H1 (cell line): ENCODE results near the gene RHBDF1. TPM values are rescaled to one million over a fixed set of nuclear protein-coding genes. Genes with fewer than 3 reads are reported as not detected.
A peak's percentile ranks its signal among the peaks of the same experiment; 100 is the strongest.

Source experiments
- CTCF ChIA-PET: fragments of 300-600 bp; sonication (Branson Sonifier 250); formaldehyde crosslinking; loops from one replicate; lab custom pipeline; 2021; ENCODE audit not compliant: partially characterized antibody; lab: Charles Lee
- POLR2A ChIA-PET: fragments of 300-600 bp; sonication (Branson Sonifier 250); formaldehyde crosslinking; loops from one replicate; lab custom pipeline; 2021; ENCODE audit warnings: inconsistent platforms; ENCODE audit not compliant: partially characterized antibody; lab: Charles Lee
- DNase-seq, 2 experiments: peaks; one replicate each; pipeline versions ENCODE4 v3.0.0 to v3.0.0-alpha.2; 2010 to 2022; ENCODE audit warnings: low spot score in 2 of 2, low read depth in 1 of 2, mixed read lengths in 1 of 2
- FAIRE-seq: peaks from 2 replicates; lab custom pipeline; 2011; peaks lifted over from hg19 to GRCh38; lab: Jason Lieb, UNC
- H2AFZ ChIP-seq: 2 replicates; pipeline ENCODE4 v1.8.1; 2012; ENCODE audit warnings: low read length, inconsistent platforms
- H2AK5ac ChIP-seq: 2 replicates; pipeline ENCODE4 v1.6.1; 2013; ENCODE audit warnings: low read depth, low read length
- H2BK120ac ChIP-seq: replicated peaks from 2 replicates; pipeline ENCODE3; 2013; ENCODE audit warnings: low read depth, low read length, inconsistent platforms
- H2BK12ac ChIP-seq: 2 replicates; pipeline ENCODE4 v1.6.1; 2013; ENCODE audit warnings: low read depth, low read length
- H2BK15ac ChIP-seq: 2 replicates; pipeline ENCODE4 v1.6.1; 2013; ENCODE audit warnings: low read length
- H2BK20ac ChIP-seq: 2 replicates; pipeline ENCODE4 v1.6.1; 2013; ENCODE audit warnings: low read length
- H2BK5ac ChIP-seq: 2 replicates; pipeline ENCODE4 v1.6.1; 2013; ENCODE audit warnings: low read depth, low read length
- H3K14ac ChIP-seq: 2 replicates; pipeline ENCODE4 v1.6.1; 2013; ENCODE audit warnings: inconsistent platforms; ENCODE audit not compliant: insufficient read length
- H3K18ac ChIP-seq: 2 replicates; pipeline ENCODE4 v1.6.1; 2013; ENCODE audit warnings: low read length; ENCODE audit errors: extremely low read depth
- H3K23ac ChIP-seq: 2 replicates; pipeline ENCODE4 v1.6.1; 2013; ENCODE audit warnings: inconsistent platforms; ENCODE audit not compliant: insufficient read length
- H3K23me2 ChIP-seq: 2 replicates; pipeline ENCODE4 v1.6.1; 2013; ENCODE audit warnings: low read depth, low read length
- H3K27ac ChIP-seq: 2 replicates; pipeline ENCODE4 v1.6.1; 2011; ENCODE audit warnings: low read depth, low read length, inconsistent platforms
- H3K27me3 ChIP-seq, 4 experiments: replicated peaks in 1 of 4; 1 replicate in 1 of 4; 2 replicates in 3 of 4; pipeline versions ENCODE4 v1.6.1 to v1.8.1; 2011 to 2013; ENCODE audit warnings: low read length in 3 of 4, mild to moderate bottlenecking in 3 of 4, inconsistent platforms in 2 of 4, mixed read lengths in 2 of 4, moderate library complexity in 1 of 4; ENCODE audit not compliant: control insufficient read depth in 3 of 4, insufficient read depth in 3 of 4; ENCODE audit errors: extremely low read depth in 1 of 4
- H3K36me3 ChIP-seq, 4 experiments: 2 replicates each; pipeline versions ENCODE4 v1.6.1 to v1.8.1; 2011 to 2013; ENCODE audit warnings: mild to moderate bottlenecking in 4 of 4, low read length in 3 of 4, moderate library complexity in 2 of 4, control low read depth in 1 of 4, inconsistent platforms in 1 of 4; ENCODE audit not compliant: insufficient read depth in 4 of 4, control insufficient read depth in 2 of 4
- H3K4ac ChIP-seq: replicated peaks from 2 replicates; pipeline ENCODE3; 2013; ENCODE audit warnings: low read length, low read depth, mixed read lengths, inconsistent platforms; ENCODE audit not compliant: insufficient read length
- H3K4me1 ChIP-seq, 4 experiments: replicated peaks in 1 of 4; 1 replicate in 1 of 4; 2 replicates in 3 of 4; pipeline versions ENCODE4 v1.6.1 to v1.8.1; 2011 to 2013; ENCODE audit warnings: low read length in 3 of 4, inconsistent platforms in 2 of 4, mixed read lengths in 1 of 4; ENCODE audit not compliant: insufficient read depth in 4 of 4, control insufficient read depth in 3 of 4
- H3K4me2 ChIP-seq, 2 experiments: 2 replicates each; pipeline versions ENCODE4 v1.6.1 to v1.8.1; 2011 to 2013; ENCODE audit warnings: low read depth in 2 of 2, low read length in 2 of 2, control low read depth in 1 of 2, inconsistent platforms in 1 of 2, mild to moderate bottlenecking in 1 of 2; ENCODE audit not compliant: insufficient read depth in 1 of 2
- H3K4me3 ChIP-seq, 4 experiments: fragments of 200-600, 300-600 bp in 1 of 4; sonication (generic), shearing (Covaris generic), sonication (Bioruptor Twin) in 1 of 4; 2 replicates each; pipeline versions ENCODE4 v1.5.1 to v1.8.1; 2011 to 2016; ENCODE audit warnings: low read length in 4 of 4, low read depth in 3 of 4, control low read depth in 2 of 4, inconsistent platforms in 2 of 4, mild to moderate bottlenecking in 2 of 4, mixed read lengths in 1 of 4, moderate library complexity in 1 of 4; ENCODE audit not compliant: insufficient read depth in 2 of 4; ENCODE audit errors: extremely low read depth in 1 of 4
- H3K56ac ChIP-seq: replicated peaks from 2 replicates; pipeline ENCODE3; 2013; ENCODE audit warnings: low read depth, mild to moderate bottlenecking, mixed read lengths, low read length, inconsistent platforms; ENCODE audit not compliant: insufficient read length
- H3K79me1 ChIP-seq: 2 replicates; pipeline ENCODE4 v1.6.1; 2013; ENCODE audit warnings: low read depth, low read length, control low read depth
- H3K79me2 ChIP-seq, 2 experiments: 2 replicates each; pipeline versions ENCODE4 v1.6.1 to v1.8.1; 2012 to 2013; ENCODE audit warnings: low read length in 2 of 2, mild to moderate bottlenecking in 2 of 2, inconsistent platforms in 1 of 2; ENCODE audit not compliant: insufficient read depth in 2 of 2, control insufficient read depth in 1 of 2
- H3K9ac ChIP-seq, 4 experiments: replicated peaks in 1 of 4; 1 replicate in 1 of 4; 2 replicates in 3 of 4; pipeline versions ENCODE4 v1.6.1 to v1.8.1; 2011 to 2013; ENCODE audit warnings: low read depth in 3 of 4, low read length in 3 of 4, control low read depth in 2 of 4, mild to moderate bottlenecking in 2 of 4, moderate library complexity in 2 of 4, inconsistent platforms in 1 of 4; ENCODE audit errors: extremely low read depth in 1 of 4
- H3K9me3 ChIP-seq, 2 experiments: 2 replicates each; pipeline versions ENCODE4 v1.6.1 to v1.8.1; 2012 to 2013; ENCODE audit warnings: mild to moderate bottlenecking in 2 of 2, moderate library complexity in 2 of 2, control low read depth in 1 of 2, inconsistent platforms in 1 of 2, low read depth in 1 of 2, low read length in 1 of 2, mixed read lengths in 1 of 2; ENCODE audit not compliant: insufficient read depth in 2 of 2
- H4K20me1 ChIP-seq, 2 experiments: replicated peaks in 1 of 2; 2 replicates each; pipeline versions ENCODE3 to v1.8.1; 2011 to 2013; ENCODE audit warnings: inconsistent platforms in 2 of 2, low read length in 2 of 2, mild to moderate bottlenecking in 1 of 2; ENCODE audit not compliant: insufficient read depth in 2 of 2, control insufficient read depth in 1 of 2
- H4K5ac ChIP-seq: 2 replicates; pipeline ENCODE4 v1.6.1; 2013; ENCODE audit warnings: low read length, low read depth, mixed read lengths, inconsistent platforms; ENCODE audit not compliant: insufficient read length
- H4K8ac ChIP-seq: 2 replicates; pipeline ENCODE4 v1.8.0; 2013; ENCODE audit warnings: mild to moderate bottlenecking, moderate library complexity, low read length, inconsistent platforms; ENCODE audit not compliant: insufficient read depth; ENCODE audit errors: extremely low read depth
- H4K91ac ChIP-seq: replicated peaks from 2 replicates; pipeline ENCODE3; 2013; ENCODE audit warnings: low read length, mixed read lengths, inconsistent platforms; ENCODE audit not compliant: insufficient read length
- BRCA1 ChIP-seq: IDR thresholded peaks from 2 replicates; pipeline ENCODE4 v1.6.1; 2012; ENCODE audit warnings: low read depth, low read length, improper control_type of control experiment
- EZH2 ChIP-seq: fragments of 200-600 bp; sonication (generic); IDR thresholded peaks from 2 replicates; pipeline ENCODE4 v1.7.1; 2012; ENCODE audit warnings: low read depth, mild to moderate bottlenecking, moderate library complexity, low read length, inconsistent platforms; ENCODE audit not compliant: severe bottlenecking
- KDM1A ChIP-seq: fragments of 200-600, 300-600 bp; sonication (generic); IDR thresholded peaks from 2 replicates; pipeline ENCODE4 v1.7.1; 2016; ENCODE audit warnings: mild to moderate bottlenecking, low read length, borderline replicate concordance
- KDM5A ChIP-seq: fragments of 200-600 bp; IDR thresholded peaks from 2 replicates; pipeline ENCODE4 v1.7.1; 2012; ENCODE audit warnings: mild to moderate bottlenecking, low read length, inconsistent platforms, mixed read lengths
- MAFK ChIP-seq: IDR thresholded peaks from 2 replicates; pipeline ENCODE4 v1.6.1; 2012; ENCODE audit warnings: low read depth, mild to moderate bottlenecking, improper control_type of control experiment, low read length
- TAF7 ChIP-seq: optimal IDR thresholded peaks from 2 replicates; pipeline ENCODE3; 2011; ENCODE audit warnings: low read depth, mild to moderate bottlenecking, inconsistent platforms, low read length, moderate library complexity, borderline replicate concordance
- WGBS, 2 experiments: shearing (Covaris generic) in 1 of 2; methylation state at CpG; one replicate each; pipeline versions ENCODE4 v1.1.6 to v1.1.7; 2013 to 2015; ENCODE audit warnings: low lambda C conversion rate in 2 of 2, mixed read lengths in 2 of 2, inconsistent platforms in 1 of 2, low coverage in 1 of 2, missing lambda C conversion rate in 1 of 2; ENCODE audit not compliant: insufficient replicate concordance in 2 of 2, insufficient coverage in 1 of 2, insufficient read length in 1 of 2; ENCODE audit errors: extremely low coverage in 1 of 2, missing lambda C conversion rate in 1 of 2; 5-methylcytosine and 5-hydroxymethylcytosine counted together
- polyA plus RNA-seq, 7 experiments: library from polyadenylated mRNA; depleted of rRNA in 3 of 7; stranded (reverse) in 5 of 7; unstranded in 2 of 7; fragments of >200 nt in 5 of 7; fragments of 200-250 nt in 2 of 7; gene quantifications; 1 replicate in 5 of 7; 2 replicates in 1 of 7; 4 replicates in 1 of 7; pipeline versions ENCODE4 v1.2.1 to v1.2.3, GENCODE V29; 2011 to 2013; ENCODE audit warnings: missing spikeins in 2 of 7, mixed read lengths in 2 of 7
- total RNA-seq: library from RNA; stranded (reverse); fragmentation: NEBNext Ultra II Directional; extraction: Animal tissue kit (Norgen Biotek cat#: 25700); gene quantifications from 2 replicates; pipeline ENCODE4 v1.2.1, GENCODE V29; 2021
- TF ChIP-seq, protein P1 (sequence below), 3 experiments: IDR thresholded peaks; 1 replicate in 2 of 3; 2 replicates in 1 of 3; pipeline versions ENCODE4 v1.5.1 to v1.6.1; 2011; ENCODE audit warnings: low read length in 3 of 3, mild to moderate bottlenecking in 3 of 3, inconsistent platforms in 2 of 3, low read depth in 1 of 3, moderate library complexity in 1 of 3; ENCODE audit not compliant: insufficient read depth in 1 of 3; ENCODE audit errors: control extremely low read depth in 1 of 3

RHBDF1 gene
- total and polyA plus RNA-seq, 2 of the 8 experiments (the other 6 are each of a cell fraction or from before 2014, with no cell fraction given): 37.4 to 51.6 TPM

DNA sequence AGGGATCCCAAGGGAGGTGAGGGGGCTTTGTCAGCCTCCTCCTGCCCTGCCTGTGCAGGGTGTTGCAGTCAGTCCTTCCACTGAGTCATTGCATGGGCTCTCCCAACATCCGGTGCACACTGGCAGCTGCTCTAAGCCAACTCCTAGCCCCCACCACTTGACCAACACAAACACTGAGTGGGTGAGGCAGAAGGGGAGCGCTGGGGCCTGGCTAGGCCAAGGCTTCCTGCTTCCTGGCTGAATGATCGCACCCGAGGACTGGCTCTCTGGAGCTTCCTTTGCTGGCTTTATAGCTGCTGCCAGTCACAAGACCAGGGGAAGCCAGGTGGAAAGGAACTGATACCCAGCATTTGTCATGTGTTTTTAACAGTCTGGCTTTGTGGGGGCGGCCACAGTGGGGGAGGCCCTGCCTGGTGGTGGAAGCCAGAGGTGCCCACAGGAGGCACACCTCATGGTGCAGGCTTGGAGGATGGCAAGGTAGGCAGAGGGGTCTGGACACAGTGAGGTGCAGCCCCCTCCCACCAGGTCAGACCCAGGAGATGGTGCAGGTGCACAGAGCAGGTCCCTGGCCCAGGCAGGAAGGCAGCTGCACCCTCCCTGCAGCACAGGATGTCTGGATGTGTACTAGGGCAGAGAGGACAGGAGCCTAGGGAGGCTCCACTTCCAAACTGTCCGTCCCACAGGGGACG is 12.4 kb upstream of the RHBDF1 start:
- Histone ChIP-seq H3K36me3 (peaks cover 7 to 13% (median 12%) of the 10 kb centered on the region in 4 experiments; a peak in 7 of 8 replicates), H3K4me2 (no peak overlapping the region), H3K79me2 (no peaks in the 10 kb centered on the region), H2AFZ (no peak overlapping the region), H4K5ac (no peak overlapping the region), H2BK120ac (no peak overlapping the region), H2BK20ac (no peak overlapping the region), H3K4ac (no peak overlapping the region), H3K9me3 (no peaks in the 10 kb centered on the region), H2BK5ac (no peak overlapping the region), H4K91ac (no peak overlapping the region), H3K4me1 (peaks cover 0 to 8% (median 2%) of the 10 kb centered on the region in 4 experiments; a peak in 5 of 7 replicates), H3K27me3 (no peaks in the 10 kb centered on the region), H3K23me2 (no peaks in the 10 kb centered on the region), H3K9ac (no peak overlapping the region), H3K18ac (no peak overlapping the region), H3K4me3 (no peak overlapping the region), H2BK12ac (no peak overlapping the region), H3K23ac (no peak overlapping the region), H3K79me1 (no peaks in the 10 kb centered on the region), H3K14ac (no peak overlapping the region), H2BK15ac (no peak overlapping the region), H2AK5ac (no peak overlapping the region), H4K20me1 (peaks cover 7 to 12% of the 10 kb centered on the region in 2 experiments), H3K27ac (no peak overlapping the region), H4K8ac (0 out of 2 replicates have a peak overlapping the region, but pooled peaks have one; percentile 25), H3K56ac (no peak overlapping the region)
- DNase-seq: no peak
- ChIA-PET POLR2A (interaction anchor here (1.0 to 2.2 kb wide), 7 partner anchors 9 to 21 kb away, joined by 3 to 9 read pairs (median 4); no protein-coding TSS in a partner anchor), CTCF (interaction anchor here (0.6 to 25.7 kb wide), 8 partner anchors 8 to 402 kb away, joined by 3 to 856 read pairs (median 5); partner anchors contain the start of gene RHBDF1)
- WGBS, 2 experiments: 86% methylated on average over 7 of the region's 7 CpGs; no CpG with 5 or more reads in 1 of the 2 experiments
- FAIRE-seq: no peak
- TF ChIP-seq KDM5A (no peak), BRCA1 (no peak), KDM1A (no peak), EZH2 (no peak), TAF7 (no peak), MAFK (no peak)
- TF ChIP-seq, protein P1, sequence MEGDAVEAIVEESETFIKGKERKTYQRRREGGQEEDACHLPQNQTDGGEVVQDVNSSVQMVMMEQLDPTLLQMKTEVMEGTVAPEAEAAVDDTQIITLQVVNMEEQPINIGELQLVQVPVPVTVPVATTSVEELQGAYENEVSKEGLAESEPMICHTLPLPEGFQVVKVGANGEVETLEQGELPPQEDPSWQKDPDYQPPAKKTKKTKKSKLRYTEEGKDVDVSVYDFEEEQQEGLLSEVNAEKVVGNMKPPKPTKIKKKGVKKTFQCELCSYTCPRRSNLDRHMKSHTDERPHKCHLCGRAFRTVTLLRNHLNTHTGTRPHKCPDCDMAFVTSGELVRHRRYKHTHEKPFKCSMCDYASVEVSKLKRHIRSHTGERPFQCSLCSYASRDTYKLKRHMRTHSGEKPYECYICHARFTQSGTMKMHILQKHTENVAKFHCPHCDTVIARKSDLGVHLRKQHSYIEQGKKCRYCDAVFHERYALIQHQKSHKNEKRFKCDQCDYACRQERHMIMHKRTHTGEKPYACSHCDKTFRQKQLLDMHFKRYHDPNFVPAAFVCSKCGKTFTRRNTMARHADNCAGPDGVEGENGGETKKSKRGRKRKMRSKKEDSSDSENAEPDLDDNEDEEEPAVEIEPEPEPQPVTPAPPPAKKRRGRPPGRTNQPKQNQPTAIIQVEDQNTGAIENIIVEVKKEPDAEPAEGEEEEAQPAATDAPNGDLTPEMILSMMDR (IDR thresholded peaks at IDR 0.05; ENCODE audit: control extremely low read depth in 1 of 3, insufficient read depth in 1 of 3, low read depth in 1 of 3, low read length in 3 of 3): no peak
